Glutamatergic neuron (in vitro differentiated cells): ENCODE measurements around the gene GFOD1. TPM values are rescaled to one million over a fixed set of nuclear protein-coding genes. Genes with fewer than 3 reads are reported as not detected.

ENCODE experiments used
- DNase-seq: peaks from one replicate; pipeline ENCODE4 v3.0.0; 2022
- H3K27ac Mint-ChIP-seq: one replicate; pipeline ENCODE4 v1.8.0; 2020; ENCODE audit warnings: mild to moderate bottlenecking, mixed read lengths, inconsistent platforms; ENCODE audit not compliant: unreplicated experiment
- H3K27me3 Mint-ChIP-seq: one replicate; pipeline ENCODE4 v1.8.0; 2020; ENCODE audit warnings: mild to moderate bottlenecking, moderate library complexity, mixed read lengths, inconsistent platforms; ENCODE audit not compliant: unreplicated experiment
- H3K36me3 Mint-ChIP-seq: one replicate; pipeline ENCODE4 v1.8.0; 2020; ENCODE audit warnings: mild to moderate bottlenecking, mixed read lengths, inconsistent platforms; ENCODE audit not compliant: unreplicated experiment
- H3K4me1 Mint-ChIP-seq: one replicate; pipeline ENCODE4 v1.8.0; 2020; ENCODE audit warnings: mild to moderate bottlenecking, low read depth, mixed read lengths, inconsistent platforms; ENCODE audit not compliant: unreplicated experiment
- H3K4me3 Mint-ChIP-seq: one replicate; pipeline ENCODE4 v1.8.0; 2020; ENCODE audit warnings: mild to moderate bottlenecking, mixed read lengths, inconsistent platforms; ENCODE audit not compliant: unreplicated experiment
- H3K9me3 Mint-ChIP-seq: one replicate; pipeline ENCODE4 v1.8.0; 2020; ENCODE audit warnings: mild to moderate bottlenecking, moderate library complexity, mixed read lengths, inconsistent platforms; ENCODE audit not compliant: unreplicated experiment
- CTCF ChIP-seq: fragments of 200-600 bp; sonication (generic); IDR thresholded peaks from one replicate; pipeline ENCODE4 v1.5.0; 2021; ENCODE audit not compliant: partially characterized antibody, unreplicated experiment
- total RNA-seq: library from RNA; stranded (reverse); fragmentation: NEBNext Ultra II Directional; extraction: Animal tissue kit (Norgen Biotek cat#: 25700); gene quantifications from one replicate; pipeline ENCODE4 v1.2.1, GENCODE V29; 2021; ENCODE audit not compliant: unreplicated experiment

Gene GFOD1
- total RNA-seq, 1 donor from 2014 or later: 4.1 TPM

GRCh38 chr6:13357551-13358075, 129.8 kb downstream of the GFOD1 start:
- Mint-ChIP-seq H3K4me3 (no peak overlapping the region), H3K4me1 (peaks cover 3% of the 10 kb centered on the region), H3K27me3 (peaks cover 3% of the 10 kb centered on the region), H3K36me3 (no peaks in the 10 kb centered on the region), H3K9me3 (no peaks in the 10 kb centered on the region), H3K27ac (no peak overlapping the region)
- no peak for DNase-seq
- TF ChIP-seq CTCF: no peak

- peaks cover 3% of the 10 kb centered on the region for H3K27me3 Mint-ChIP-seq
- H3K27ac Mint-ChIP-seq: no peak overlapping the region
- H3K4me1 Mint-ChIP-seq: peaks cover 3% of the 10 kb centered on the region
- no peaks in the 10 kb centered on the region for H3K36me3 Mint-ChIP-seq
- H3K9me3 Mint-ChIP-seq: no peaks in the 10 kb centered on the region
- TF ChIP-seq CTCF: no peak
- no peak for DNase-seq
- no peak overlapping the region for H3K4me3 Mint-ChIP-seq
Measured at GRCh38 chr6:13355999-13356785, 131.2 kb downstream of the GFOD1 start.

- H3K4me1 Mint-ChIP-seq: peaks cover 2% of the 10 kb centered on the region
- H3K27ac Mint-ChIP-seq: no peak overlapping the region
- peaks cover 4% of the 10 kb centered on the region for H3K27me3 Mint-ChIP-seq
- H3K4me3 Mint-ChIP-seq: no peak overlapping the region
- no peak for TF ChIP-seq CTCF
- H3K9me3 Mint-ChIP-seq: no peaks in the 10 kb centered on the region
- DNase-seq: no peak
- H3K36me3 Mint-ChIP-seq: no peaks in the 10 kb centered on the region
Measured at GRCh38 chr6:13355043-13355945, 132.1 kb downstream of the GFOD1 start.

- no peak for DNase-seq
- Mint-ChIP-seq H3K9me3 (no peaks in the 10 kb centered on the region), H3K27me3 (peaks cover 4% of the 10 kb centered on the region), H3K27ac (no peak overlapping the region), H3K4me1 (no peaks in the 10 kb centered on the region), H3K36me3 (no peaks in the 10 kb centered on the region), H3K4me3 (no peak overlapping the region)
- no peak for TF ChIP-seq CTCF
Measured at GRCh38 chr6:13354331-13355042, 132.9 kb downstream of the GFOD1 start.
